Suprapubic skin (tissue), 3 donors: ENCODE results near the gene TNFRSF8.

ENCODE experiments used
- CTCF ChIP-seq, 2 donors: fragments of 200-600 bp in 1 of 2; fragments of 450-650 bp in 1 of 2; sonication (generic) in 1 of 2; IDR thresholded peaks; one replicate each; pipeline ENCODE4 v1.5.1; 2016 to 2019; ENCODE audit warnings: antibody characterized with exemption in 2 of 2, mild to moderate bottlenecking in 1 of 2, moderate library complexity in 1 of 2
- EP300 ChIP-seq: sonication (generic); formaldehyde crosslinking; IDR thresholded peaks from one replicate; pipeline ENCODE4 v1.6.1; 2017; ENCODE audit warnings: antibody characterized with exemption
- POLR2A ChIP-seq, 2 donors: fragments of 450-650 bp; IDR thresholded peaks; one replicate each; pipeline ENCODE4 v1.6.1; 2017; ENCODE audit warnings: antibody characterized with exemption in 2 of 2, mild to moderate bottlenecking in 2 of 2, moderate library complexity in 2 of 2

GRCh38 chr1:12057382-12057781 lies 5.7 kb upstream of the TNFRSF8 start:
- no peak for TF ChIP-seq EP300
- TF ChIP-seq POLR2A (IDR thresholded peaks at IDR 0.05) = no peak
- TF ChIP-seq CTCF (IDR thresholded peaks at IDR 0.05) = no peak
